Right renal pelvis (tissue), 4 donors: ENCODE results near the gene FRRS1. TPM values are rescaled to one million over a fixed set of nuclear protein-coding genes. Genes with fewer than 3 reads are reported as not detected.

Experiments used
- DNase-seq, 4 donors: peaks; one replicate each; pipeline ENCODE4 v3.0.0-alpha.2; 2013; ENCODE audit warnings: low read depth in 4 of 4, low spot score in 3 of 4, missing footprints in 1 of 4
- polyA plus RNA-seq, 4 donors: library from polyadenylated mRNA; unstranded; fragments of 120-200 nt; gene quantifications; one replicate each; pipeline ENCODE4 v1.2.1, GENCODE V29; 2013; ENCODE audit not compliant: insufficient read length in 4 of 4

The FRRS1 gene
- polyA plus RNA-seq, 4 donors, result 7.8 to 10.2 (median 8.6) TPM

DNA sequence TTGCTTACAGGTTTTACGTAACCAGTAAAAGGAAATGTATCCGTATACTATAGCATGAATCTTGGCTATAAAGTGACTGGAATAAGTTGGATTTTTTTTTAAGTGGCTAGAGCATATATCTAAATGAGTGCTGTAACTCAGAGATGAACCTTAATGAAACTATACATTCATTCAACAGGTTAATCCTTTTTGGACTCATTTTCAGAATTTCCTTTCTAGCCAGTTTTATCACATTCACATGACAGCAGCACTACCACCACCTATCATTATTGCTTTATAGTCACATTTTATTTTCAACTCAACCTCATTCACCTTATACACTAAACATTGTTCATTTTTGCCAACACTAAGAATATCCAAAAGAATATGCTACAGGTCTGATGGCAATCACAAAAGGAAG is 30.6 kb downstream of the FRRS1 start:
- DNase-seq, result no peak

- DNase-seq, result no peak
These were observed 35.1 kb downstream of the FRRS1 start for GRCh38 chr1:99731384-99731783.

DNA sequence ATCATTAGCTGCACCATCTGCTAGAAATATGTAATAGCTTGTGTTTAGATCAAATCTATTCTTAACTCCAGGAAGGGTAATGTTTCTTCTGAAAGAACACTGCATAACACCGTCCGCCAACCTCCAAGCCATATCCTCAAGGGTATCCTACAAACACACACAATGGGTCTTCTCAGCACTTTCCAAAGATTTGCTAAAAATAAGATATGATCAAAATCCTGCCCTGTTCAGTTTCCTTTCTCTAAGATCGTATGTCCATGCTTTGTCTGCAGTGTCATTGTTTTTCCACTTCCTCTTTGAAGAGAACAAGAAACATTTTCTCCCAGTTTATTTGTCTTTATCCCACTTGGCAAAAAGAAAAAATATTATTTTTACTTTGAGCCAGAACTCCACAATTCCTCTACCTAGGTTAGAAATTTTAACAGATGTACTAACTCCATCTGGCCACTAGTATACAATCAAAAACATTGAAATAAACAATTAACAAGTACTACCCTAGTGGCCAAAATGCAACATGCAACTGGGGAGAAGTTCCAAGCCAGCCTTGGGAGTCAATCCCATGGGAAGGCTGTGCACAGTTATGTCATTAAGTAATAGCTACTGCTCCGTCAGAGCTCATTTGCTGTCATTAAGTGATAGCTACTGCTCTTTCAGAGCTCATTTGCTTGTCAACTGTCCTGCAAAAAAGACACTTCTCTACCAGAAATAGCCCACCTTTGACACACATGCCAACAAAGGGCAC is 37.8 kb downstream of the FRRS1 start:
- DNase-seq, result no peak

GRCh38 chr1:99727575-99728185 is 38.8 kb downstream of the FRRS1 start:
- DNase-seq, result no peak

GRCh38 chr1:99726818-99727217 is 39.6 kb downstream of the FRRS1 start:
- DNase-seq, result no peak

GRCh38 chr1:99726407-99726806 is 40.0 kb downstream of the FRRS1 start:
- DNase-seq, result no peak

- no peak for DNase-seq
These were observed 40.4 kb downstream of the FRRS1 start for GRCh38 chr1:99725996-99726395.

DNA sequence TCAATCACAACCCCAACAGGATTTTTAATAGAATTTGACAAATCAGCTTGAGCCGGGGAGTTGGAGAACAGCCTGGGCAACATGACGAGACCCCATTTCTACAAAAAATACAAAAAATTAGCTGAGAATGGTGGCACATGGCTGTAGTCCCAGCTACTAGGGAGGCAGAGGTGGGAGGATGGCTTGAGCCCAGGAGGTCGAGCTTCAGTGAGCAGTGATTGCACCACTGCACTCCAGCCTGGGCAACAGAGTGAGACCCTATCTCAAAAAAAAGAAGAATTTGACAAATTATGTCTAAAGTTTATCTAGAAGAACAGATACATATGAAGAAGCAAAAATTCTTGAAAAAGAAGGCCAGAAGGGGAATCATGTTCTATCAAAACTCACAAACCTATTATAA is 43.2 kb downstream of the FRRS1 start:
- DNase-seq, result no peak

- DNase-seq, result no peak
These were observed 49.4 kb downstream of the FRRS1 start for GRCh38 chr1:99717005-99717404.

DNA sequence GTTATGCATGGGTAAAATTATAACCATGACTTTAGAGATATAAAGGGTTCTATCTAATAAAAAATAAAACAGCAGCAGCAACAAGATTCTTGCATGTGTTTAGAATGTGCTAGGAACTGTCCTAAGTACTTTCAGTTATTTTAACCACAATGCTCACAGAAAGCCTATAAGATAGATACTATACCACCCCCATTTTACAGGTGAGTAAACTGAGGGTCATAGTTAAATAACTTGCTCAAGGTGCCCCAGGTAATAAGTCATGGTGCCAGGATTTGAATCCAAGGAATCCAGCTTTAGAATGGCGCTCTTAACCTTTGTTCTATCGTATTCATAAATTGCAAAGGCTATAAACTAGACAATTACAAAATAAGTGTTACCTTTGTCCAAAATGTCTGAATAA is 53.4 kb downstream of the FRRS1 start:
- no peak for DNase-seq

GRCh38 chr1:99710994-99711393 is 55.4 kb downstream of the FRRS1 start:
- DNase-seq, result no peak

DNA sequence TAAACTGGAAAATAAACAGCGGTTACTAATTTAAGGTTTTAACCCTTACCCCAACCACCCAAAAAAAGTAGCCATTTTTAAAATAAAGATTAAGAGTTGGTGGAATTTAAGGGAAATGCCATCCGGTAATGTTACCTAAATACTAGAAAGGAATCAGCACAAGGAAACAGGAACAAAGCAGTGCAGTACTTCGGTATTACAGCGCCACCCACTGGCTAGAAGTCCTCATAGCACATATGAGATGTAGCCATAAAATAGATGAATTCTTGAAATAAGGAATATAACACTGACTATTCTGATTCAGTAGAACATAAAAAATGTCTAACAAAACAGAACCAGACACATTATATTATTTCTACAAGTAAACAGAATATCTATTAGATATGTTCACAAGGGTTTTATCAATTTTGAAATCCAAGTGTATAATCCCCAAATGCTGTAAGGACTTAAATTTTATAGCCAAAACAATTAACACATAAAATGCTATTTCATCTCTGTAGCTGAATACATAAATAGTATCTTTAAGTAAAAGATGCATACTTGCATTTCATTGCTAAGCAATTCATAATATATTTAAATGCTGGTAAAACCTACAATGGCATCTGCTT is 58.8 kb downstream of the FRRS1 start:
- peak; percentile 47 to 52 (median 52) for DNase-seq

DNA sequence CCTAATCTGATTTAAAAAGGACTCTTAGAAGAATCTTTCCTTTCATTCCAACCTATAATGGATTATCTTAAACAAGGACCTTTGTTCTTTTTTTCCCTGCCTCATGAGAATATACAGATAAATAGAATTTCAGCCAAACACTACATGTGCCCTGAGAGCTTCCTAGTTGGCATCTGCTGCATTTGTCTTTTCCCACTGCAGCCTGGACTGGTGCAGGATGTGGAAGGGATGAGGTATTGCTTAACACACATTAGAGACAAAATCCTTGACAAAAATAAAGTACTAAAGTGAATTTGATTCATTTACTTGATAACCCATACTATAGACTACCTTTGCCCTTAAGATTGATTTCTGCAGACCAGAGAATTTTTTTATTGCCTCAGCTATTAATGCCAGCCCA is 61.0 kb downstream of the FRRS1 start:
- no peak for DNase-seq

GRCh38 chr1:99704356-99704816 is 62.0 kb downstream of the FRRS1 start:
- DNase-seq, result no peak

DNA sequence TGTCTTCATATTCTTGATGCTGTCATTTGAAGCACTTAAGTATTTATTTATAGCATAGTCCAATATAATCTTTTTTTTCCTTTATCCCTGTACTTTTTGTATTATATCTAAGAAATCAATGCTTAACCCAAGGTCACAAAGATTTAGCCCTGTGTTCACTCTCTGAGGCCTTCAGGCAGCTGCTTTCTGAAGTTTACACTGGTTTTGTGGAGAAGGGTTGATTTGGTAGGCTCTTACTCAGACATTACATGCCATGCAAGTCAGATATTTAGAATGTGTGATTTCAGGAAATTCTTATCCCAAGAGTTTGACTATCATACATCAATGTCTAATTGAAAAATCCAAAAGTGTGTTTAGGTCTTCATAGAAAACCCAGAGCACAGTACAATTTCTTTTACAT is 64.2 kb downstream of the FRRS1 start:
- no peak for DNase-seq

DNA sequence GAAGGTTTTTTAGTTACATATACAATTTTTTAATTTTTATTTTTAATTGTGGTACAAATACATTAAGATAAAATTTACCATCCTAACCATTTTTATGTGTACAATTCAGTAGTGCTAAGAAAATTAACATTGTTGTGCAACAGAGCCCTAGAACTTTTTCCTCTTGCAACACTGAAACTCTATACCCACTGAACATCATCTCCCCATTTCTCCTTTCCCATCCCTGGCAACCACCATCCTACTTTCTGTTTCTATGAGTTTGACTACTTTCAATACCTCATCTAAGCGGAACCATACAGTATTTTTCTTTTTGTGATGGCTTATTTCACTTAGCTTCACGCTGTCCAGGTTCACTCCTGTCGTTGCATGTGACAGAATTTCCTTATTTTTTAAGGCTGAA is 66.4 kb downstream of the FRRS1 start:
- no peak for DNase-seq

- DNase-seq, result no peak
These were observed 68.9 kb downstream of the FRRS1 start for GRCh38 chr1:99697580-99697979.

DNA sequence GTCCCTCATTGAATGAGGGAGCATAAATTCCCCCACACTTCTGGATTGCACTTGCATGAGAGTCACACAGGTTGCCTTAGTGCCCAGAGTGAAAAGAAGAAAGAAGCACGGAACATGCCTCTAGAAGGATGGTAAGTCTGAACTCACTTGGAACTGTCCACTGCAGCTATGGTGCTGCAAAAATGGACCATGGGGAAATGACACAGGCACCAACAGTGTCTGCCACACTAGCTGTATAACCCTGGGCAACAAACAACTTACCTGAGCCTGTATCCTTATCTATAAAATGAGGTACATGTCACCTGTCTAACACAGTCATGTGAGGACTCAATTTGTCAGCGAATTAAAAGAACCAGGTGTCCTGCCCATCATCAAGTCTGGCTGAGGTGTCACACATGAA is 69.8 kb downstream of the FRRS1 start:
- DNase-seq, result no peak

- no peak for DNase-seq
These were observed 75.3 kb downstream of the FRRS1 start for GRCh38 chr1:99691175-99691574.

DNA sequence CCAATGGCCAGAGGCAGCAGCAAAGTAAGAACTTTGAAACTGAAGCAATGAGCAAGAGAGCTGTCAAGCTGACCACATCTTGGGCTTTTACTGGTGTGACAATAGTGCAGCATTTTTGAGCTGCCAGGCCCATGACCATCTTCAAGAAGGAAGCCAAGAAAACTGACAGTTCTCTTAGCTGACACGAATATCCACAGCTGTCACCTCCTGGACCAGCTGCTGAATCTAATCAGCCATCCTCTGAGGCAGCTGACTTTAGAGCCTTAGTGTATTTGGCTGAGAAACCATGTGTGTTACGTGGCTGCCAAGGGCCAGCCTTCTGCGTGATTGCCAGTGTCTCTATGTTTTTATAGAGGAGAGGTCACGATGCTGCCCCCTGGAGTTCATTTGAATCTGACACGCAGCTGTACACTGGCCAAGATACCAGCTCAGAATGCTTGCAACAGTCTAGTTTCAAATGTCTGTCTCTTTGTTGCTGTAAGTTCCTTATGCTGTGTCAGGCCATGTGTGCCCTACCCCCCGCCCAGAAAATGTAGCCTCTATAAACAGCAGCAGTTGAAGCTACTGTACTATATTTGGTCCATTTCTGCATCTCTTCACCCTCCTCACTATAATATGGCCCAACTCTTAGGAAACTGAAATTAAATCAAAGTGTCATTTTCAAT is 80.8 kb downstream of the FRRS1 start:
- DNase-seq, result peak in 2 of 4 donors; percentile 28 to 33

- DNase-seq, result no peak
These were observed 84.1 kb downstream of the FRRS1 start for GRCh38 chr1:99682291-99682751.
